NCI-H526 (cell line): ENCODE measurements around the gene CDC42BPG.

Experiments used
- DNase-seq, 2 experiments: peaks; one replicate each; lab custom pipeline; 2025; lab: John Stamatoyannopoulos, UW

The CDC42BPG gene

DNA sequence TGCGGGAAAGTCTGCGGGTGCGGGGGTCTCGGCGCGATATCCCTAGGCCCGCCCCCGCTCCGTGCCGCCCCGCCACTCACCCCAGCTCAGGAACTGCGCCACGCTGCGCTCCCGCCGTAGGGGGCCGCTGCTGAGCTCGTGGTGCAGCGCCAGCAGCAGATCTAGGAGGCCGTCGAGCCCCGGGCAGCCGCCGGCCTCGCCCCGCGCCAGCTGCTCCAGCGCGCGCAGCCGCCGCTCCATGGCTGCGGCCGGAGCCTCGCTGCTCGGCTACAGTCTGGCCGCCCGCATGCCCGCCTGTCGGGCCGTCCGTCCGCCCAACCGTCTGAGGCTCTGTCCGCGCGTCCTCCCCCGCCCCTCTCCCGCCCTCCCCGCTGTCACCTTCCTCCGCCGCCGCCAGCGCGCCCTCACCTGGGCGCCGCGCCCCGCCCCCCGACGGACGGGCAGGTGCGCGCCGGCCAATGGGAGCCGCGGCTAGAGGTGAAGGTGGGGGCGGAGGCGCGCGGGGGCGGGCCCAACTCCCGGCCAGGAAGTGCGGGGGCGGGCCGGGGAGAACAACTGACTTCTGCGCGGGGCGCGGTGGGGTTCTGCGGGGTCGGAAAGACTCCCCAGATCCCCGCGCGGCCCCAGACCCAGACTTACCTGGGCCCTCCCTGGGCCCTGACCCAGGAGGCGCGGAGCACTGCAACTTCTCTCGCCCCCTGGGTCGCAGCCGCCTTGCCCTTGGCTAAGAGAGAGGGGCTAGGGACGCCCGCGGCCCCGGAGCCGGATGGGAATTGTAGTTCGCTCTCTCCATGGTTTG lies at the start of gene CDC42BPG:
CDC42BPG (minus strand) TSS at position 324 of the 799 bp plus-strand sequence; CDS start at position 240, 84 bp downstream.
- peak; percentile 68 to 97 for DNase-seq

DNA sequence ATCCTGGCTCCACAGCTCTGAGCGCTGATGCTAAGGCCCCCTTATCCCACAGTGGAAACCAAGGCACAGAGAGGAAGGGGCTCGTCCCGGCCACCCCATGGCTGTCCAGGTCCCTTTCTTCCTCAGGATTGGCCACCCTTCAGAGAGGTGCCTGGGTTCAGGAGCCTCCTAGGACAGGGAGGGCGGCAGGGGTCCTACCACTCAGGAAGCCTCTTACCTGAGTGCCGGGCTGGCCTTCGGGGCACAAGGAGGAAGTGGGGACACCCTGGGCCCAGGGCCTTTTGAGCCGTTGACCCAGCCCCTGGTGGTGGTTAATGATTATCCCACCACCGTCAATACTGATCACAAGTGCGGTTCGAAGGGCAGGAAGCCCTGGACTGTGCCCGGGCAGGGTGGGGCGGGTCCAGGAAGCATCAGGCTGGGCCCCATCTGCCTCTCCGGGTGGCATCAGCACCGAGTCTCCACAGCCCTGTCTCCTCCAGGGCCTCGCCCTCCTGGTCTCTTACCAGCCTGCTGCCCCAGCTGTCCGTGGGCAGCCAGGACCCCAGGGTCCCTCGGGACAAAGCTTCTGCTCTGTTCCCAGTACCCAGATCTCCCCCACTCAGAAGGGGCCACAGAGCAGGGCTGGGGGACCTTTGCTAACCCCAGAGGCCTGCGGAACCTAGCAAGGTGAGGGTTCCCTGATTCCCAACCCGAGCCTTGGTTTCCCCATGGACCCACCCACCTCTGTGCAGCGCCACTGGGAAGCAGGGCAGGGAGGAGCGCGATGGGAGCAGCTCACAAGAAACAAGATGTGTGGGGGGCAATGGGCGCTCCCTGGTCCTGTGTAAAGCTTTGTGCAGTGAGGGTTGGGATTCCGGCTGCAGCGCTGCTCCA lies 49.0 kb upstream of the CDC42BPG start:
- DNase-seq, result peak in 1 of 2 experiments; percentile 68

- no peak for DNase-seq
Measured at GRCh38 chr11:64892838-64893193, 48.4 kb upstream of the CDC42BPG start.

DNA sequence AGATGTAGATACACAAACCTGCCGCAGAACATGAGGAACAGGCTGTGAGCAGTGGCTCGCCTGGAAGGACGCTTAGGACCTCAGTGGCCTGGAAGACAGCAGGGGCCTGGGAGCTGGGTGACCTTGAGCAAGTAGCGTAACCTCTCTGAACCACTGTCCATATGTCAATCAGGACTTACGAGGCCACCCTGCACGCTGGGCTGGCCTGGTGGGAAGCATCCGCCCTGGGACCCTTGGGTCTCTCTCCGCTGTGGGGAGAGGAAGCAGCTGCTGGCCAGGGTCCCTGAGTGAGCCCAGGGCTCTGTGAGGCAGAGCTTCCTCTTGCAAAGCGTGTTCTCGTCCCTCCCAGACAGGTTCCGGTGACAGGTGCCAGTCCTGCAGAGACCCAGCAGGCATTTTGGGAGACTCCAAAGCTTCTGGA lies 48.0 kb upstream of the CDC42BPG start:
- DNase-seq, result no peak

GRCh38 chr11:64891880-64892279 lies 47.4 kb upstream of the CDC42BPG start:
- DNase-seq, result no peak

DNA sequence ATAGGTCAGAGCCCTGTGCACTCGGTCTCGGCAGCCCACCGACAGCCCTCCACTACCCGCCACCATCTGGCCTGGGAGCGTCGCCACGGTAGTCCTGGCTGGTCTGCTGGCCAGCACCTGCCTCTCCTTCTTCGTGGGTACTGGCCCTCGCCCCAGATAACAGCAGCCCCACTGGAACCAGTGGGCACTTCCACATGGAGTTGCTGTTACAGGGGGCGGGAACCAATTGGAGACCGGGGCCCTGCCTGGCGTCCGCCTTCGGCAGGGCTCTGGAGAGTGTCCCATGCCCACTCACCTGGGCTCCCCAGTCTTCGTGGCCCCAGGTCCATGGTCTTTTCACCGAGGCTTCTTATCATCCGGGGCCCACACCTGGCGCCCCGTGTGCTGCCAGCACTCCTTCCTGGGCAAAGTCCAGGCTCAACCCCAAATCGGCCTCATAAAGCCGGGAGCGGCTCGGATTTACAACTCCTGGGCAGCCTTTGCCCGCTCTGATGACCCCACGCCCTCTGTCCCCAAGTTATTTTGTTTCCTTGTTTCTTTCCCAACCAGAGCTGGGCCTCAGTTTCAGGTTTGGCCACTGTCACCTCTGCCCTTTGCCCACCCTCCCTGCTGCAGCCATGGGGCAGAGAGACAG lies 46.9 kb upstream of the CDC42BPG start:
- DNase-seq, result peak in 1 of 2 experiments; percentile 30

GRCh38 chr11:64890522-64890939 lies 46.1 kb upstream of the CDC42BPG start:
- DNase-seq, result no peak

DNA sequence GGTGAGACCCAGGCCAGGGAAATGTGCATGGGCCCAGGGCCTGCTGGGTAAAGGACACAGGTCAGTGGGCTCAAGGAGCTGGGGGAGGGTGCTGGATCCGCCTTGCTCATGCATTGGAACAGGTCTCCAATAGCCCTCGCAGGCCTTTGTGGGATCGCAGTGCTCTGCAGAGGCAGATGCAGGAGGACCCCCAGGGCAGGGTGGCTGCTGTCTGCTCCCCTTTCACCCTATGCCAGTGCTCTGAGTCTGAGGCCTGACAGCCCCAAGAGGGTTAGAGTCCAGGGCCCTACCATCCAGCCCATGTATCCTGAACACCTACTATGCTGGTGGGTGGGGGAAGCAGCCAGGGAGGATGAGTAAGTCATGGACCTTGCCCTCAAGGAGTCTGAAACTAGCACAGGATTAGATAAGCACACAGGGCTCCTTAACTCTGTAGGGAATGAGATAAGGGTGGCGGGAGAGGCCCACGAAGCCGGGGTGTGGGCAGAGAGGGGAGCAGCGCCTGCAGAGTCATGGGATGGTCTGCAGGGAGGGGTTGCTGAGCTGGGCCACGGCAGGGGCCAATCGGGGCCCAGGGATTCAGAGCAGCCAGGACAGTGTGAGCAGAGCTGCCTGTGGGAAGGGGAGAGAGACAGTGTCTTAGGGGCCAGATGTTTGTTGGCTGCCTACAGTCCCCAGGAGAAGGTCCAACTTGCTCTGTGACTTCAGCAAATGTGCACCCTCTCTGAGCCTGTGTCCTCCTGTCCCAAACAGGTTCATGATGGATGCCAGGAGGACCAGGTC lies 44.5 kb upstream of the CDC42BPG start:
- no peak for DNase-seq

- DNase-seq, result no peak
Measured at GRCh38 chr11:64888406-64888728, 43.9 kb upstream of the CDC42BPG start.

DNA sequence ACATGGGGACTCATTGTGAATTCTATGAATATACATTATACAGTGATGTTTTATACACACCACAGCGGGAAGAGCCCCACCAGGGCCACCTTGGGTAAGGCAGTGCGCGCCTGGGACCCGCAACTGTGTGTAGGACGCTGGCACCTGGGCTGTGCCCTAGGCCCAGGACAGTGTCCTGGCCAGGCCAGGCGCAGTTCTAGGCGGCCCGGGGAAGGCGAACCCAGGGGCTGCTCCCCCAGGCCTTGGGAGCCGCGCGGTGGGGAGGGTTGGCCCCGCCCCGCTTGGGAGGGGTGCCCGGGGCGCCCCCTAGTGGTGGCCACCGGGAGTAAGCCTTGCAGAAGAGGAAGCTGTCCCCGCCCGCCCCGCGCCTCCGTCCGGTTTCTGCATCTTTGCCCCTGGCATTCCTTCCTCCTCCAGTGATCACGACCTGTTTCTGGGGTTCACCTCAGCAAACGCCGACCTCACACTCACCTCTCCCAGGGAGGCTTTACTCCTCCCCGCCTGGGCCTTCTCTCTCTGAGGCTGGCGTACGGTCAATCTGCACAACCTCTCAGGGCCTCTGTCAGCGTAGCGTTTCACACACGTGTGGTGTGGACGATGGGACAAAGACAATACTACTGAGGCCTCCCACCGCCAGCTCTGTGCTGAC lies 43.4 kb upstream of the CDC42BPG start:
- DNase-seq, result peak in 1 of 2 experiments; percentile 88

DNA sequence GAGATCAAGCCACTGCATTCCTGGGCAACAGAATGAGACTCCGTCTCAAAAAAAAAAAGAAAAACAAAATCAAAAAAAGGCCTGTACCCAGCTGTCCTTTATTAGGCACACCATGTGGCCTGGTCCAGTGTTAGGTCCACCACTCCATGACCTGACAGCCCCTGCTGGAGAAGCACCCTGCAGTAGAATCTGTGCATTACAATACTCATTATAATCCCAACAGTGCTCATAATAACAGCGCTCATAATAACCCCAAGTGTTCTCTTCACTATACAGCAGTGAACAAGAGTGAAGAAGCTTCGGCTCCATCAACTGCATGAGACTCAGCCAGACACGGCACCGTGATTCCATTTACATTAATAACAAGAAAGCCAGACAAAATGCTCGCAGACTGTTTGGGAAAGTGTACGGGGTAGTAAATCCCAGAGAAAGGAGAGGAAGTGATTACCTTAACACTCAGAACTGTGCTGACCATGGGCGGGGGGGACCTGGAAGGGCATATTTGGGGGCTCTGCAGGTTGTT lies 42.8 kb upstream of the CDC42BPG start:
- DNase-seq, result no peak

- DNase-seq, result no peak
Measured at GRCh38 chr11:64885367-64886286, 41.2 kb upstream of the CDC42BPG start.

DNA sequence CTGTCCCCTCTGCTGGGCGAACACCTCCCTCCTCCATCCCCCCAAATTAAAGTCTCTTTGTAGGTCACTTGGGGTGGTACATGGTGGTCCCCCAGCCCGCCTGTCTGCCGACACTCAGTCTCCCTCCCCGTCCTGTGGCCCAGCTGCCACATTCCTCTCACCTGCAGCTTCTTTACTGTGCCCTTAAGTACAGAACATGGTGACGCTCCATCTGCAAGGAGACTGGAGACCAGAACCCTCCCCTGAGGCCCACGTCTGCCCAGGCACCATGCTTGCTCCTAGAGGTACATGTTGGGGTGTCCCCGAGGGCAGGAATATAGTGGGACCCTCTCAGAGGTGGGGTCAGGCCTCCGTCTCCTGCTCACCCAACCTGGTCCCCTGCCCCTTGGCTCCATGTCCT lies 39.6 kb upstream of the CDC42BPG start:
- DNase-seq, result no peak

GRCh38 chr11:64883575-64883974 lies 39.1 kb upstream of the CDC42BPG start:
- no peak for DNase-seq

- no peak for DNase-seq
Measured at GRCh38 chr11:64882243-64882642, 37.8 kb upstream of the CDC42BPG start.

DNA sequence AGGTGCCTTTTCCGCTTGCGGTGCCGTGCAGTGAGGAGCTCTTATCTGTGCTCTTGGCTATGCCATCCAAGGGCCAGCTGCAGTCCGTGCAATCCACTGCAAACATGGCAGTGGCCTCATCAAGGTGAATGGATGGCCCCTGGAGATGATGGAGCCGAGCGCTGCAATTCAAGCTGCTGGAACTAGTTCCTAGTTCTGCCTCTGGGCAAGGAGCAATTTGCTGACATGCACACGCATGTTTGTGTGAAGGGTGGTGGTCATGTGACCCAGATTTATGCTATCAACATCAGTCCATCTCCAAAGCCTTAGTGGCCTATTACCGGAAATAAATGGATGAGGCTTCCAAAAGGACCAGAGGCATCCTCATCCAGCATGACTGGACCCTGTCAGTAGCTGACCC lies 37.0 kb upstream of the CDC42BPG start:
- DNase-seq, result no peak

DNA sequence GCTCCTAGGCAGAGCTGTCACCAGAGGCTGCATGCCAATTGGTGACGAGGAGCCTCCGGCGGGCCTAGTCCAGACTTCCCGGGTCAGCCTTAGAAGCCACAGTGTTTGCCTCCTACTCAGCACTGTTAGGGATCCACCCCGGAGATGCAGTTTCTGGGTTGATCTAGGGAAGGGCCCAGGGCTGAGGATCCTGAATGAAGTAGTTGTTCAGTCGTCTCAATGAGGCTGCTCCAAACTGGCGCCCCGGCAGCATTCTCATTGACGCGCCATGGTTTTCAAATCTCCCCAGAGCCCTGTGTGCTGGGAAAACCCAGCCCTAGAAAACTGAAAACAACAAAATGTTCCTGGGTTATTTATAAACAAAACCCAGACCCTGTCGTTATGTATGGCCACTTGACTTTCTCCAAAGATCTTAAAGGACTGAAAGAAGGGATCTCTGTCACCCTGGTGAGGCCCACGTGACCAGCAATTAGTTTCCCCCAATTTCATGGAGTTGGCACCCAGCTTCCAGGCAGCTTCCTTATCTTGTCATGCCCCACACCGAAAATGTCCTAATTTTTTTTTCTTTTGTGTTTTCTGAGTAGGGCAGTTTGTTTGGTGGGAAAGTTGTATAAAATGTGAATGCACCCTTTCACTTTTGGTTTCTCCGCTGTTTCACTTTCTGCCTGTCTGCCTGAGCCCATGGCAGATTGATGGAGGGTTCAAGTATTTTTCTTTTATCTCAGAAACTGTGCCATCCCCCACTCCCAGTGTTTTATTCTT lies 36.0 kb upstream of the CDC42BPG start:
- no peak for DNase-seq

DNA sequence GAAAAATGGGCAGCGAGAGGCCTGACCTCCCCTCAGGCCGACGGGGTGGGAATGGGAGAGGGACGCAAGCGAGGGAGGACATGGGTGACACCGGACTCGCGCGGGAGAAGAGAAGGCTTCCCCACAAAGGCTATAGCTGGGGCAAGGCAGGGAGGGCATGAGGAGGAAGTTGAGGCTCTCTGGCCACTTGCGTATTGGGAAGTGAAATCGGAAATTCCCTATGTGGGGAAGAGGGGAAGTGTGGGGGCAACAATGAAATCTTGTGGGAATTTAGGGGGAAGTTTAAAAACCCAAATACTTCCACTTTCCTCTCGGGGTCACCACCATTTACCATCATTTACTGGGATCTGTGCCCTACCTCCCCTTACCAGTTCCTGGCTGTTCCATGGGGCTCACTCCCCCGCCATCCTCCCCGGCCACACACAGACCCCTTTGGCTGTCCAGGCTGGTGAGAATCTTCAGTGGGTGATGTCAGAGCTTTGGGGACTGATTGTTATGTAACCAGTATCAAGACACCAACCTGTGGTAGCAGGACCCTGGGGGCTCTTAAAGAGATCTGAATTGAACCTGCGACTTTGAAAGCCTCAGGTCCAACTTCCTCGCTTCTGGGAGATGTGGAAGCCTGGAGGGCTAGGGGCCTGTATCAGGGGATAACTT lies 34.9 kb upstream of the CDC42BPG start:
- DNase-seq, result no peak
